IgD-negative memory B cell (primary cell): ENCODE measurements around the gene IL7R. TPM values are rescaled to one million over a fixed set of nuclear protein-coding genes. Genes with fewer than 3 reads are reported as not detected.
A peak's percentile ranks its signal among the peaks of the same experiment; 100 is the strongest.
"Not testable (repeated sequence)": the region's sequence is repeated elsewhere in the genome, so short reads cannot be mapped to it uniquely, and the experiment has no call there.

Source experiments
- H3K27ac Mint-ChIP-seq, 3 donors: one replicate each; pipeline ENCODE4 v1.8.0; 2020 to 2022; ENCODE audit warnings: mild to moderate bottlenecking in 3 of 3, mixed read lengths in 3 of 3, moderate library complexity in 1 of 3
- H3K27me3 Mint-ChIP-seq: one replicate; pipeline ENCODE4 v1.8.0; 2021; ENCODE audit warnings: mixed read lengths
- H3K36me3 Mint-ChIP-seq: one replicate; pipeline ENCODE4 v1.8.0; 2020; ENCODE audit warnings: mild to moderate bottlenecking, mixed read lengths
- H3K4me1 Mint-ChIP-seq, 3 donors: one replicate each; pipeline ENCODE4 v1.8.0; 2020 to 2022; ENCODE audit warnings: mixed read lengths in 3 of 3, mild to moderate bottlenecking in 1 of 3
- H3K4me3 Mint-ChIP-seq, 4 donors: one replicate each; pipeline ENCODE4 v1.8.0; 2020 to 2022; ENCODE audit warnings: mild to moderate bottlenecking in 4 of 4, mixed read lengths in 4 of 4, moderate library complexity in 3 of 4
- H3K9me3 Mint-ChIP-seq, 3 donors: one replicate each; pipeline ENCODE4 v1.8.0; 2020 to 2021; ENCODE audit warnings: mixed read lengths in 3 of 3, mild to moderate bottlenecking in 1 of 3
- polyA plus RNA-seq: library from polyadenylated mRNA; unstranded; fragments of 300-500 nt; fragmentation: Illumina TruSeq; gene quantifications from one replicate; pipeline ENCODE4 v1.2.3, GENCODE V29; 2021

The IL7R gene
- polyA plus RNA-seq, 1 donor from 2014 or later: 15.1 TPM

DNA sequence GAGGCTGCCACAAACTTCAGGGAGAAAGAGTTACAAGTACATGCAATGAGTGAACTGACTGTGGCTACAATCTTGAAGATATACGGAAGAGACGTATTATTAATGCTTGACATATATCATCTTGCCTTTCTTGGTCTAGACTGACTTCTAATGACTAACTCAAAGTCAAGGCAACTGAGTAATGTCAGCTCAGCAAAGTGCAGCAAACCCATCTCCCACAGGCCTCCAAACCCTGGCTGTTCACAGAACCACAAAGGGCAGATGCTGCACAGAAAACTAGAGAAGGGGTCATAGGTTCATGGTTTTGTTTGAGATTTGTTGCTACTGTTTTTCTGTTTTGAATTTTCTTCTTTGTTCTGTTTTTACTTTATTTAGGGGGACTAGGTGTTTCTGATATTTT is 21.0 kb downstream of the IL7R start:
- Mint-ChIP-seq H3K9me3 (peaks cover 0 to 2% (median 0%) of the 10 kb centered on the region in 3 donors), H3K36me3 (no peaks in the 10 kb centered on the region), H3K4me3 (peak overlapping the region in 1 of 4 donors; percentile 16), H3K4me1 (peaks cover 0 to 6% (median 0%) of the 10 kb centered on the region in 3 donors), H3K27ac (peak overlapping the region in 1 of 3 donors; percentile 41), H3K27me3 (no peaks in the 10 kb centered on the region)

DNA sequence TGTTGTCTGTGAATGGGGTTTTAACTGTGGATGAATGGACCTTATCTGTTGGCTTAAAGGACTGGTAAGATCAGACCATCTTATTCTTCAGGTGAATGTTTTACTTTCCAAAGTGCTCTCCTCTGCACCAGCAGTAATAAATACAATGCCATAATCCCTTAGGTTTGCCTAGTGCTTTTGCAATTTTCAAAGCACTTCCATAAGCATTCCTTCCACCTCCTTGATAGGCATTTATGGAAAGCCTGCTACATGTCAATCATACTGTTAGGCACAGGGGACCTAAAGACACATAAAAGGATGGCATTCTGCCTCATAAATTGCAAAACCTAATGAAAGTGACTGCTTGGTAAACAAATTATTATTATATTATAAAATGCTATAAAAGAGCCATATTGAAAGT is 21.4 kb downstream of the IL7R start:
- Mint-ChIP-seq H3K27me3 (no peaks in the 10 kb centered on the region), H3K9me3 (peaks cover 0 to 2% (median 0%) of the 10 kb centered on the region in 3 donors), H3K4me1 (peaks cover 0 to 6% (median 0%) of the 10 kb centered on the region in 3 donors), H3K27ac (no peak overlapping the region), H3K36me3 (no peaks in the 10 kb centered on the region), H3K4me3 (peak overlapping the region in 1 of 4 donors; percentile 16)

- peaks cover 2% of the 10 kb centered on the region for H3K27me3 Mint-ChIP-seq
- no peak overlapping the region for H3K27ac Mint-ChIP-seq
- no peak overlapping the region for H3K4me3 Mint-ChIP-seq
- H3K9me3 Mint-ChIP-seq: no peaks in the 10 kb centered on the region
- no peaks in the 10 kb centered on the region for H3K36me3 Mint-ChIP-seq
- H3K4me1 Mint-ChIP-seq: peaks cover 0 to 6% (median 0%) of the 10 kb centered on the region in 3 donors
These were observed 22.4 kb downstream of the IL7R start for GRCh38 chr5:35879096-35879495.

DNA sequence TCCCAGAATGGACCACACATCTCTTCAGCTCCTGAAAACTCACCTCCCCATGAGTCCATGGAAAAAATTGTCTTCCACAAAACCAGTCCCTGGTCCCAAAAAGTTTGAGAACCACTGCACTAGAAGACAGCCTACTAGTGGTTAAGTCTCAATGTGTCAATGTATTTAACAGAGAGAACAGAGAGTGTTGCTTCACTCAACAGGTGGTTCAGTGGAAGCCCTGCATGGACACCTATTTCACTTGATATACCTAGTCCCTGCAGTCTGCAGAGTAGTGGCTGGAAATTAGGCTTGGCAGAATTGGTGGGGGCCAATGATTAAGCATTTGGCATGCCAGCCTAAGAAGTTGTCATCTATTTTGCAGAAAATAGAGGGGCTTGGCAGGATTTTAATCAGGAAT is 23.0 kb downstream of the IL7R start:
- Mint-ChIP-seq H3K4me1 (peaks cover 0 to 6% (median 0%) of the 10 kb centered on the region in 3 donors), H3K27me3 (peaks cover 3% of the 10 kb centered on the region), H3K9me3 (no peaks in the 10 kb centered on the region), H3K4me3 (no peak overlapping the region), H3K36me3 (no peaks in the 10 kb centered on the region), H3K27ac (no peak overlapping the region)

DNA sequence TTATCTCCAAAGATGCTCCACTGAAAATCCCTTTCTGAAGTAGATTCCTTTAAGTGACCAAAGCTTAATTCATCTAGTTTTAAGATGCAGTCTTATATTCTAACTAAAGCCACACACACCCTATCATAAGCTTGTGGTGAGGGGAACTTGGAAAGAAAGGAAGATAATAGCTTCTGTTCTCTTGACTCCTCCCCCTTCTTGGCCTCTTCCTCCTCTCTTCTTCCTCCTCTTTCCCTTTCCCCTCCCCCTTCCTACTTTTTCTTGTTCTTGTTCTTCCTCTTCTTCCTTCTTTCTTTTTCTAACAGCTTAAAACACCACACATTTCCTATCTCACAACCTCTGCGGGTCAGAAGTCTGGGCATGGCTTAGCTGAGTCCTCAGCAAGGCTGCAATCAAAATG is 23.5 kb downstream of the IL7R start:
- Mint-ChIP-seq H3K36me3 (no peaks in the 10 kb centered on the region), H3K4me3 (no peak overlapping the region), H3K27ac (no peak overlapping the region), H3K27me3 (peaks cover 3% of the 10 kb centered on the region), H3K4me1 (peaks cover 0 to 6% (median 0%) of the 10 kb centered on the region in 3 donors), H3K9me3 (no peaks in the 10 kb centered on the region)

GRCh38 chr5:35881758-35882157 is 25.1 kb downstream of the IL7R start:
- Mint-ChIP-seq H3K36me3 (no peaks in the 10 kb centered on the region), H3K27ac (peak overlapping the region in 1 of 3 donors; percentile 47), H3K9me3 (no peaks in the 10 kb centered on the region)

GRCh38 chr5:35884191-35884769 is 27.6 kb downstream of the IL7R start:
- no peaks in the 10 kb centered on the region for H3K4me1 Mint-ChIP-seq

More at GRCh38 chr5:35881758-35882157, 25.1 kb downstream of the IL7R start:
- Mint-ChIP-seq H3K27me3 (peaks cover 3% of the 10 kb centered on the region), H3K4me3 (no peak overlapping the region), H3K4me1 (peaks cover 0 to 6% (median 0%) of the 10 kb centered on the region in 3 donors)

DNA sequence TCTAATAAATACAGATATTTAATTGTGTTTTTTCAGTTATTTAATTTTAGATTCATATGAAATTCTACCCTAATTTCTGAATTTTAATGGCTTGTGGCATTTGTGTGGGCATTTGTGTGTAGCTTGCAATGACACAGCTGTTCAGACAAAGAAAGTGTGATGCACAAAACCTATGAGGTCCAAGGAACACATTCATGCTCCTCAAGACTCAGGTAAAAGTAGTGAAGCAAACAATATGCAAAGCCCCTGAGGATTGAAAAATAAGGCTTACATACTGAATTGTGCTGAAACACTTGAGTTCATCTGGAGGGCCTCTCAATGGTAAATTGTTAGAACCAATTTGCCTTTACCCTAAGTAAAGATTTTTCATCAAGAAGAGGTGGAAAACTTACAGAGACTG is 28.1 kb downstream of the IL7R start:
- Mint-ChIP-seq H3K27me3 (peaks cover 3% of the 10 kb centered on the region), H3K9me3 (no peaks in the 10 kb centered on the region), H3K27ac (no peak overlapping the region), H3K36me3 (no peaks in the 10 kb centered on the region), H3K4me3 (no peak overlapping the region), H3K4me1 (no peaks in the 10 kb centered on the region)

More at GRCh38 chr5:35884191-35884769, 27.6 kb downstream of the IL7R start:
- Mint-ChIP-seq H3K4me3 (no peak overlapping the region), H3K36me3 (no peaks in the 10 kb centered on the region), H3K9me3 (no peaks in the 10 kb centered on the region), H3K27ac (no peak overlapping the region), H3K27me3 (peaks cover 3% of the 10 kb centered on the region)

- peaks cover 3% of the 10 kb centered on the region for H3K27me3 Mint-ChIP-seq
- no peak overlapping the region for H3K27ac Mint-ChIP-seq
- H3K9me3 Mint-ChIP-seq: no peaks in the 10 kb centered on the region
- no peaks in the 10 kb centered on the region for H3K4me1 Mint-ChIP-seq
- no peaks in the 10 kb centered on the region for H3K36me3 Mint-ChIP-seq
- H3K4me3 Mint-ChIP-seq: no peak overlapping the region
These were observed 29.7 kb downstream of the IL7R start for GRCh38 chr5:35886381-35886780.

GRCh38 chr5:35887321-35888100 is 30.8 kb downstream of the IL7R start:
- Mint-ChIP-seq H3K4me1 (no peaks in the 10 kb centered on the region), H3K27ac (no peak overlapping the region), H3K9me3 (no peaks in the 10 kb centered on the region), H3K27me3 (peaks cover 3% of the 10 kb centered on the region), H3K4me3 (no peak overlapping the region), H3K36me3 (no peaks in the 10 kb centered on the region)

DNA sequence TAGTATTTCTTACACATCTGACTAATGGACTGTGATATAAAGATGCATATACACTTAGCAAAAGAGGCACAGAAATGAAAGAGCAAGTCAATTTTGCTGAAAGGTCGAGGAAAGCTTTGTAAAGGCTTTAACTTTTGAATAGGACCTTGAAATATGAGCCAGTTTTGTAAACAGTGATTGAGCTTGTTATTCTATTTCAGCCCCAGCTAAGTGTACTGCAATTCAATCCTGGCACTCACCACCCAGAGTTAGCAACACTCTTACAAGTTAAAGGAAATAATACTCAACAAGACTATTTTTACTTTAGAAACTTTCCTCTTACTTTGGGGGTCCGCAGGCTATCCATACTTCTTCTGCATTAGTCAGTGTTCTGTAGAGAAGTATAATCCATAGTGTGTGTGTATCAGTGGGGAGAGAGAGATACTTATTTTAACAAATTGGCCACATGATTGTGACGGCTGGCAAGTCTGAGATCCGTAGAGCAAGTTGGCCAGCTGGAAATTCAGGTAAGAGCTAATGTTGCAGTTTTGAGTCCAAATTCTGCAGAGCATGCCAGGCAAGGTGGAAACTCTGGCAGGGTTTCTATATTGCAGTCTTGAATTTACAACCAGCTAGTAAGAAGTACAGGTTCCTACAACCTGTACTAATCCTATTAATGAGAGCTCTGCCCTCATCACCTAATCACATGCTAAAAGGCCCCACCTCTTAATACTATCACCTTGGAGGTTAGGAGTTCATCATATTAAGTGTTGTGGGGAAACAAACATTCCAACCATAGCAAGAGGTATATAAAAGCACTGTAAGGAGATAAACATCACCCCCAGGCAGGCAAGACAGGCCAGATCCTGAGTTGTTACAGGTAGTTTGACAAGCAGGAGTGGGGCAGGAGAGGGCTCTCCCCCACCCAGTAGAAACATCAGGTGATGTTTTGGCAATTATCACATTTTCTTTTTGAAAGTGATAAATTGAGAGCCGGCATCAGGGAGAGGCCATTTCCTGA is 33.6 kb downstream of the IL7R start:
- no peaks in the 10 kb centered on the region for H3K36me3 Mint-ChIP-seq
- no peaks in the 10 kb centered on the region for H3K27me3 Mint-ChIP-seq
- no peaks in the 10 kb centered on the region for H3K4me1 Mint-ChIP-seq
- peaks cover 0 to 1% (median 0%) of the 10 kb centered on the region in 3 donors for H3K9me3 Mint-ChIP-seq
- no peak overlapping the region for H3K4me3 Mint-ChIP-seq
- H3K27ac Mint-ChIP-seq: no peak overlapping the region

GRCh38 chr5:35892799-35893198 is 36.1 kb downstream of the IL7R start:
- not testable (repeated sequence) for H3K9me3 Mint-ChIP-seq, H3K4me1 Mint-ChIP-seq, H3K27ac Mint-ChIP-seq, H3K27me3 Mint-ChIP-seq, H3K36me3 Mint-ChIP-seq, H3K4me3 Mint-ChIP-seq

GRCh38 chr5:35894131-35894530 is 37.4 kb downstream of the IL7R start:
- H3K4me1 Mint-ChIP-seq: no peaks in the 10 kb centered on the region
- H3K27me3 Mint-ChIP-seq: no peaks in the 10 kb centered on the region
- no peaks in the 10 kb centered on the region for H3K36me3 Mint-ChIP-seq
- H3K4me3 Mint-ChIP-seq: no peak overlapping the region
- H3K9me3 Mint-ChIP-seq: peaks cover 0 to 1% (median 0%) of the 10 kb centered on the region in 3 donors
- H3K27ac Mint-ChIP-seq: no peak overlapping the region

- Mint-ChIP-seq H3K36me3 (no peaks in the 10 kb centered on the region), H3K27ac (no peak overlapping the region), H3K27me3 (no peaks in the 10 kb centered on the region), H3K9me3 (peaks cover 0 to 2% (median 1%) of the 10 kb centered on the region in 3 donors), H3K4me3 (no peak overlapping the region), H3K4me1 (no peaks in the 10 kb centered on the region)
These were observed 42.4 kb downstream of the IL7R start for GRCh38 chr5:35898952-35899660.
